Embryonic facial prominence (tissue), 1 donor: ENCODE measurements around the gene HS3ST4.

Source experiments
- DNase-seq: peaks from one replicate; pipeline ENCODE4 v3.0.0-alpha.2; 2016; ENCODE audit errors: extremely low spot score

The HS3ST4 gene

GRCh38 chr16:25823891-25824290, 132.1 kb downstream of the HS3ST4 start:
- DNase-seq: no peak

- no peak for DNase-seq
Measured at GRCh38 chr16:25827709-25828108, 135.9 kb downstream of the HS3ST4 start.

DNA sequence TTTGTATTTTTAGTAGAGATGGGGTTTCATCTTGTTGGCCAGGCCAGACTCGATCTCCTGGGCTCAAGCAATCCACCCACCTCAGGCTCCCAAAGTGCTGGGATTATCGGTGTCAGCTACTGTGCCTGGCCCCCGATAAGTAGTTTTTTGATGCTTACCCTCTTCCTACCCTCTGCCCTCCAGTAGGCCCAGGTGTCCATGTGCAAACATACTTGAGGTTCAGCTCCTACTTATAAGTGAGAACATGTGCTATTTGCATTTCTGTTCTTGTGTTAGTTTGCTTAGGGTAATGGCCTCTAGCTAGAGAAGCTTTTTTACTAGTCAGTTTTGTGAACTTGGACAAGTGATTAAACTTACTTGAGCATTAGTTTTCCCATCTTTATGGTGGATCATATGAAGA, 136.8 kb downstream of the HS3ST4 start:
- no peak for DNase-seq

DNA sequence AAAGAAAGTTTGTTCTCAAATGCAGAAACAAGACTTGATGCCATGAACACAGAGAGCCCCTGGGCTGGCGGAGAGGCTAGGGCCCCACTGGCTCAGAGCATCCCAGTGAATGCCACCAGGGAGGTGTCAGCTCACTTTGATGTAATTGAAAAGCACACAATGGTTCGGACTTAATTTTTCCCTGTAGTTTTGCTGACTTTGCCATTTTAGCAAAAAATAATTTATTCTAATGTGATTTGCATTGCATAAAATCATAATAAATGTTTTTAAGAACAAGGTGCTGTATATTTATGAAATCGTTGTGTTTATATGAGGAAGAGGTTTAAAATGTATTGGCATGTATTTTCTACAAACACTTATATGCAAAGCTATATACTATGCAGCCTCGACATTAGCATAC, 140.5 kb downstream of the HS3ST4 start:
- no peak for DNase-seq

GRCh38 chr16:25834101-25834500, 142.3 kb downstream of the HS3ST4 start:
- no peak for DNase-seq

DNA sequence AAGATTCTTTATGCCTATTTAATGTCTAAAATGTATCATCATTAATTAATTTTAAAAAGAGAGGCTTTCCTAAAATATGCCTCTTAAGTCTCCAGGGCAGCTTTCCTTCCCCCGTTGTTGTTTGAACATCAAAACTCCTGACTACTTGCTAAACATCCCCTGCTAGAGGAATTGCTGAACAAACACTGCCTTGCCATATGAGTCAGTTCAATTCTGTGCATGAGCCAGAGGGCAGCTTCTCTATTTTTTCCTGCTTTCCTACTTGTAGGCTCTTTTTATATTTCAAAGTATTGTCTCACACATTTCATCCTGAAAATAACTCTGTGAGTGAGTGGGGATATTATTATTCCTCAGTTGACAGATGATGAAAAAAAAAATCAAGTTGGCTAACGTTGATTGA, 143.4 kb downstream of the HS3ST4 start:
- no peak for DNase-seq

GRCh38 chr16:25838724-25839186, 147.0 kb downstream of the HS3ST4 start:
- DNase-seq: peak; percentile 53

- no peak for DNase-seq
Measured at GRCh38 chr16:25841761-25842160, 150.0 kb downstream of the HS3ST4 start.

- DNase-seq: no peak
Measured at GRCh38 chr16:25845901-25846300, 154.1 kb downstream of the HS3ST4 start.

GRCh38 chr16:25854141-25854540, 162.4 kb downstream of the HS3ST4 start:
- no peak for DNase-seq

GRCh38 chr16:25855063-25855462, 163.3 kb downstream of the HS3ST4 start:
- no peak for DNase-seq

DNA sequence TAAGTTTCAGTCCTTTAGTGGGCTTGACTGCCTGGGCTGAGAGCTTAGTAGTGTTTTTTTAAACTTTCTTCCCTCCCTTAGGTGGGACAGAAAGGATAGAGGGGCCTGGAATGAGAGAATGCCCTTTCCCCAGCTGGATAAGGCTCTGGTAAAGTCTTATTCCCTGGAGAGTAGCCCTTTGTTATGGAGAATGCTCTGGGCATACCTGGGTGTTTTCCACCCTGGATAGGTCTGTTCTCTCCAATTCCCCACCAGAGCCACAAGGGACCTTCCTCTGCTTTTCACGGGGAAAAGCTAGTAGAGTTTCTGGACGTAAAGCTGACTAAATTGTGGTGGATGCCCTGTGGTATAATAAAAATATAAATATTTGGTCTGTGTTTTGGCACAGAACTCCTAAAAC, 164.1 kb downstream of the HS3ST4 start:
- DNase-seq: no peak

DNA sequence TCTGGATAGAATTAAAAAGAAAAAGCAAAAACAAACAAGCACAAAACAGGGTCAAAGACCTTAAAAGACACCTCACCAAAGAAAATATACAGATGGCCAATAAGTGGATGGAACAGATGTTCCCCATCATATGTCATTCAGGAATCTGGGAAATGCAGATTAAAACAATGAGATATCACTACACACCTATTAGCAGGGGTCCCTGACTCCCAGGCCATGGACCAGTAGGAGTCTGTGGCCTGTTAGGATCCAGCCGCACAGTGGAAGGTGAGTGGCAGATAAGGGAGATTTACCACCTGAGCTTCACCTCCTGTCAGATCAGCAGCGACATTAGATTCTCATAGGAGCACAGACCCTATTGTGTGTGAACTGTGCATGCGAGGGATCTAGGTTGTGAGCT, 167.9 kb downstream of the HS3ST4 start:
- DNase-seq: no peak

GRCh38 chr16:25867041-25867440, 175.3 kb downstream of the HS3ST4 start:
- DNase-seq: no peak

DNA sequence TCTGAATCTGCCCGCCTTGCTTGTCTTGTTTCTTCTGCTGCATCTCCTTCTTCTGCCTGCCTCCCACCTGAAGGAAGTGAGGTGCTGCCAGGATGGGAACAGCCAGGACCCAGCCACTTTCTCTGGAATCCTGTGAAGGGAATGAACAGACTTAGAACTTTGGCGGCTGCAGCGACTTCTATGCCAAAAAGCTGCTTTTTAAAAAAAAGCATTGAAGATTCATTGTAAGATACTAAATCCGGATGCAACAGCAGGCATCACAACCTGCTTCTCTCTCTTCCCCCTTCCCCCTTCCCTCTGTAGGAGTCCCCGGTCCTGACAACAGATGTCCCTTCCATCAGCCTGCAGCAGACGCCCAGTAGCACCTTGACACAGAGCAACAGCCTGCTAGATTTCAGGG, 176.3 kb downstream of the HS3ST4 start:
- no peak for DNase-seq

DNA sequence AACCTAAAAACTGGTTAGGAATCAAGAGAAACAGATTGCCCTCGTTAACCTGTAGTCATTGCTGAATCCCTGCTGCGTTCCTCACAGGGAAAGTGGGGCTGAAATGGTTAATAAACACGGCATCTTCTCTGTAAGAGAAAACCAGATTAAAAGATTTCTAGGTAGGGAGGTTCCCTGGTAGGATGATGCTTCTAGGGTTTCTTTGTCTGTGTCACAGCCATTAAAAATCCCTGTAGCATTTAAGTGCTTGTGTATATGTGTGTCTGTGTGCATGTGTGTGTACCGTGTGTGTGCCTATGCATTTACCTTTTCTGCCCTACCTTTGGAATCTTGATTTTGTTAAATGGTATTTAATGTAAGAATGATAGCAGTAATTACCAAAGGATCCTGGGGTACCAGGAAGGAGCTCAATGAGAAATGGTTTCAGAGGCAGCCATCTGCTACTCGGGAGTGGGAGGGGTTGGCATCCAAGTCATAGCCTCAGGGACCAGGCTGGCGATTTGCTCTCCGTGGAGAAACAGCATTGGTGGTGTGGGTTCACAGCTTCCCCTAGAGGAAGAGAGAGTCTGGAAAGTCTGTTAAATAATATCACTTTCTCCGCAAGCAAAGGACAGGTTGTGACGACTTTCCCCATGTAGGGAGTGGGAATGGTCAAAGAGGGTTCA, 177.1 kb downstream of the HS3ST4 start:
- no peak for DNase-seq

- DNase-seq: no peak
Measured at GRCh38 chr16:25872369-25873070, 180.8 kb downstream of the HS3ST4 start.

- no peak for DNase-seq
Measured at GRCh38 chr16:25874196-25874595, 182.4 kb downstream of the HS3ST4 start.

GRCh38 chr16:25875956-25876598, 184.3 kb downstream of the HS3ST4 start:
- no peak for DNase-seq

DNA sequence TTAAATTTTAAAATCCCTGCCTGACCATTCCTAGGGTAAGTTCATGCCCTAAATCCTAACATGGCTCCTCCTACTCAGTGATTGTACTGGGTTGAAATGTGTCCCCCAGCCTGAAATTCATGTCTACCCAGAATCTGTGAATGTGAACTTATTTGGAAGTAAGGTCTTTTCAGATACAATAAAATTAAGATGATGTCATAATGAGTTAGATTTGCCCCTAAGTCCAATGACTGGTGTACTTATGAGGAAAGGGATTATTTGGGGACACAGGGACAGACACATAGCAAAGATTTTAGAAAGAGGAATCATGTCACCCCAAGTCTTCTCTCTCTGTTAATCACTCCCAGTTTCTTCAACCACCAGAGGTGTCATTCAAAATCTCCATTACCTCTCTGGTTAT, 185.3 kb downstream of the HS3ST4 start:
- DNase-seq: no peak

DNA sequence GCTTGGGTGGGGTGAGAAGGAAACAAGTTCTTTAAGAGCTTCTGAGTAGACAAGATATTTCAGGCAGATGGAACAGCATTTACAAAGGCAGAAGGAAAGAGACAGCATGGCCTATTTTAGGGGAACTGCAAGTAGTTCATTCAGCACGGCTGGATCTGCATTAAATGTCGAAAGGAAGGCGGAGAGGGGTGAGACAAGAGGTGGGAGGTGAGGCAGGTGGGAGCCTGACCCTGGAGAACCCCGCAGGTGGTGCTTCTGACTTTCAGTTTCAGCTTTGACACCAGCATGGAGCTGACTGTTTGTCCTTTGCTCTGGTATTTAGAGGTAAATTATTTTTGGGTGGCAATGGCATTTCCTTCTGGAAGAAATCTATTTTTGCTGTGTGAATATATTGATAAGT, 194.8 kb downstream of the HS3ST4 start:
- no peak for DNase-seq

DNA sequence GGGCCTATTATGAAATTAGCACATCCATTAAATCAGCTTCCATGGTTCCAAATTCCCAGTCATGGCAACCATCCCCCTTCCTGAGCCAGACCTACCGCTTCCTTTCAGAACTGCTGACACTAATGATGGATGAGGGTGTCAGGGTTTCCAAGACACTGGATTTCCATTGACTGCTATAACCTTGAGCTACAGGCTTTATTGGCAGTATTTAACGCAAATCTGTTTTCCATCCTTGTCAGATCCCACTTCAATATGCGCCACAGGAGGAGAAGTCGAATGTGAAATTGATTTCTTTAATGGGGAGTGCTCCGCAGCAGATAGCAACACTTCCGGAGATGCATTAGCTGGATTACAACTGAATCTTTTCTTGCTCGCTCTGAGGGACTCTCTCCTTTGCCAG, 197.1 kb downstream of the HS3ST4 start:
- no peak for DNase-seq

GRCh38 chr16:25893332-25893731, 201.6 kb downstream of the HS3ST4 start:
- DNase-seq: no peak
